Measurements from ENCODE around the gene BGN. TPM values are rescaled to one million over a fixed set of nuclear protein-coding genes. Genes with fewer than 3 reads are reported as not detected.

Gene BGN
- total RNA-seq = 17.4 and 86.5 TPM in 2 replicates

GRCh38 chrX:153494541-153495361, at the start of gene BGN:
Gene BGN (plus strand): TSS chrX:153494980. CDS start chrX:153504632, 9,652 bp downstream.

GRCh38 chrX:153445856-153446635, 48.7 kb upstream of the BGN start, which contains the start of gene TREX2:
Gene TREX2 (minus strand): TSS chrX:153446056. CDS start chrX:153445430, 626 bp downstream.

GRCh38 chrX:153470411-153471363, 24.1 kb upstream of the BGN start, which contains the start of gene HAUS7:
Gene HAUS7 (minus strand): TSS chrX:153470576. CDS start chrX:153470557, 19 bp downstream.

GRCh38 chrX:153517423-153517822, 22.6 kb downstream of the BGN start, which contains the start of gene ATP2B3:
Gene ATP2B3 (plus strand): TSS chrX:153517642. CDS start chrX:153536248, 18,606 bp downstream.

Other genes with a start within 250 kb of the BGN start
- not detected in 2 replicates for gene PNMA6F, start 173.2 kb upstream of the BGN start, total RNA-seq
- gene ZNF275, start 160.8 kb upstream of the BGN start, total RNA-seq = 5.9 and 10.1 TPM in 2 replicates
- not detected in 2 replicates for gene PNMA6E, start 93.6 kb upstream of the BGN start, total RNA-seq
- 0.49 and 0.89 TPM in 2 replicates for gene ZFP92, start 83.5 kb upstream of the BGN start, total RNA-seq
- gene TREX2, start 48.9 kb upstream of the BGN start, total RNA-seq = 0.13 and 0.98 TPM in 2 replicates
- 17.1 and 48.6 TPM in 2 replicates for gene HAUS7, start 24.4 kb upstream of the BGN start, total RNA-seq
- under 0.01 TPM in 1 of 2 replicates, not detected in the other for gene ATP2B3, start 22.7 kb downstream of the BGN start, total RNA-seq
- 33.3 and 50.8 TPM in 2 replicates for gene CCNQ, start 104.2 kb downstream of the BGN start, total RNA-seq
- 0.13 and 1.3 TPM in 2 replicates for gene DUSP9, start 152.2 kb downstream of the BGN start, total RNA-seq
- gene PNCK, start 178.8 kb downstream of the BGN start, total RNA-seq = 1.1 TPM in 1 of 2 replicates, not detected in the other
- 18.7 and 53.7 TPM in 2 replicates for gene SLC6A8, start 192.9 kb downstream of the BGN start, total RNA-seq
- gene BCAP31, start 229.4 kb downstream of the BGN start, total RNA-seq = 78.3 and 104 TPM in 2 replicates
- gene ABCD1, start 229.9 kb downstream of the BGN start, total RNA-seq = 9.8 and 22.2 TPM in 2 replicates

Measured in mesangial cell (primary cell).